H9 (cell line): ENCODE results near the gene ATRN. TPM values are rescaled to one million over a fixed set of nuclear protein-coding genes. Genes with fewer than 3 reads are reported as not detected.

ENCODE experiments used
- DNase-seq: peaks from one replicate; pipeline ENCODE4 v3.0.0-alpha.2; 2017
- H2AFZ ChIP-seq: one replicate; pipeline ENCODE4 v1.6.1; 2013; ENCODE audit warnings: mild to moderate bottlenecking, low read length, control low read depth, moderate library complexity
- H2AK5ac ChIP-seq: 2 replicates; pipeline ENCODE4 v1.6.1; 2013; ENCODE audit warnings: low read length, control low read depth, mixed read lengths; ENCODE audit not compliant: insufficient read length
- H2BK120ac ChIP-seq: one replicate; pipeline ENCODE4 v1.6.1; 2013; ENCODE audit warnings: low read depth, mild to moderate bottlenecking, low read length, control low read depth, inconsistent platforms; ENCODE audit not compliant: poor library complexity, severe bottlenecking
- H2BK12ac ChIP-seq: 2 replicates; pipeline ENCODE4 v1.6.1; 2013; ENCODE audit warnings: low read length, control low read depth, mixed read lengths, low read depth; ENCODE audit not compliant: insufficient read length
- H2BK15ac ChIP-seq: 2 replicates; pipeline ENCODE4 v1.6.1; 2013; ENCODE audit warnings: low read depth, low read length, control low read depth
- H2BK20ac ChIP-seq: one replicate; pipeline ENCODE4 v1.6.1; 2013; ENCODE audit warnings: low read depth, mild to moderate bottlenecking, low read length, control low read depth, inconsistent platforms; ENCODE audit not compliant: poor library complexity, severe bottlenecking
- H2BK5ac ChIP-seq: 2 replicates; pipeline ENCODE4 v1.6.1; 2013; ENCODE audit warnings: low read length, control low read depth, mixed read lengths; ENCODE audit not compliant: insufficient read length
- H3K14ac ChIP-seq: 2 replicates; pipeline ENCODE4 v1.6.1; 2013; ENCODE audit warnings: low read length, control low read depth; ENCODE audit not compliant: insufficient read depth
- H3K18ac ChIP-seq: 2 replicates; pipeline ENCODE4 v1.6.1; 2013; ENCODE audit warnings: low read depth, mild to moderate bottlenecking, mixed read lengths, low read length, control low read depth; ENCODE audit not compliant: insufficient read length
- H3K23ac ChIP-seq: 2 replicates; pipeline ENCODE4 v1.6.1; 2013; ENCODE audit warnings: low read length, control low read depth, mixed read lengths, low read depth; ENCODE audit not compliant: insufficient read length
- H3K23me2 ChIP-seq: 2 replicates; pipeline ENCODE4 v1.6.1; 2013; ENCODE audit warnings: low read depth, mild to moderate bottlenecking, mixed read lengths, low read length, control low read depth; ENCODE audit not compliant: insufficient read length, poor library complexity, severe bottlenecking
- H3K27ac ChIP-seq: 2 replicates; pipeline ENCODE4 v1.5.1; 2013; ENCODE audit warnings: low read length, control low read depth, mixed read lengths, low read depth; ENCODE audit not compliant: insufficient read length
- H3K27me3 ChIP-seq: 2 replicates; pipeline ENCODE4 v1.6.1; 2013; ENCODE audit warnings: low read length, control low read depth, inconsistent platforms; ENCODE audit not compliant: insufficient read depth
- H3K4ac ChIP-seq: 2 replicates; pipeline ENCODE4 v1.6.1; 2013; ENCODE audit warnings: low read depth, mild to moderate bottlenecking, control low read depth, inconsistent platforms, low read length, moderate library complexity
- H3K4me1 ChIP-seq: 2 replicates; pipeline ENCODE4 v1.6.1; 2013; ENCODE audit warnings: low read length, control low read depth, inconsistent platforms; ENCODE audit not compliant: insufficient read depth
- H3K4me2 ChIP-seq: 2 replicates; pipeline ENCODE4 v1.6.1; 2013; ENCODE audit warnings: low read length, control low read depth, mixed read lengths; ENCODE audit not compliant: insufficient read length, insufficient read depth
- H3K56ac ChIP-seq: 2 replicates; pipeline ENCODE4 v1.6.1; 2013; ENCODE audit warnings: low read depth, mild to moderate bottlenecking, mixed read lengths, low read length, control low read depth; ENCODE audit not compliant: insufficient read length
- H3K79me1 ChIP-seq: 2 replicates; pipeline ENCODE4 v1.6.1; 2013; ENCODE audit warnings: low read depth, mild to moderate bottlenecking, moderate library complexity, low read length, control low read depth, inconsistent platforms; ENCODE audit not compliant: insufficient read depth, poor library complexity, severe bottlenecking
- H3K79me2 ChIP-seq: 2 replicates; pipeline ENCODE4 v1.6.1; 2013; ENCODE audit warnings: low read length, control low read depth, inconsistent platforms; ENCODE audit not compliant: insufficient read depth
- H3K9ac ChIP-seq: 2 replicates; pipeline ENCODE4 v1.6.1; 2013; ENCODE audit warnings: low read length, control low read depth, mixed read lengths; ENCODE audit not compliant: insufficient read length; ENCODE audit errors: extremely low read depth
- H3K9me3 ChIP-seq: one replicate; pipeline ENCODE4 v1.6.1; 2013; ENCODE audit warnings: low read depth, low read length, inconsistent platforms; ENCODE audit not compliant: control insufficient read depth
- H3T11ph ChIP-seq: one replicate; pipeline ENCODE4 v1.6.1; 2013; ENCODE audit warnings: mild to moderate bottlenecking, low read length, control low read depth, inconsistent platforms
- H4K20me1 ChIP-seq: one replicate; pipeline ENCODE4 v1.6.1; 2013; ENCODE audit not compliant: control insufficient read depth, insufficient read length, insufficient read depth
- H4K5ac ChIP-seq: 2 replicates; pipeline ENCODE4 v1.6.1; 2013; ENCODE audit warnings: low read depth, mild to moderate bottlenecking, mixed read lengths, low read length, control low read depth; ENCODE audit not compliant: insufficient read length
- H4K8ac ChIP-seq: replicated peaks from 2 replicates; pipeline ENCODE4 v1.6.1; 2013; ENCODE audit warnings: low read length, control low read depth, mixed read lengths, low read depth; ENCODE audit not compliant: insufficient read length
- H4K91ac ChIP-seq: 2 replicates; pipeline ENCODE4 v1.6.1; 2013; ENCODE audit warnings: low read depth, mild to moderate bottlenecking, moderate library complexity, mixed read lengths, low read length, control low read depth; ENCODE audit not compliant: insufficient read length
- H3K27ac Mint-ChIP-seq, 3 experiments: 2 replicates in 2 of 3; 3 replicates in 1 of 3; pipeline ENCODE4 v1.8.0; 2020 to 2021; ENCODE audit warnings: mixed read lengths in 3 of 3, mild to moderate bottlenecking in 1 of 3, moderate library complexity in 1 of 3
- H3K27me3 Mint-ChIP-seq: 2 replicates; pipeline ENCODE4 v1.8.0; 2021; ENCODE audit warnings: low read depth, mild to moderate bottlenecking, moderate library complexity, mixed read lengths
- H3K36me3 Mint-ChIP-seq, 3 experiments: 2 replicates in 2 of 3; 3 replicates in 1 of 3; pipeline ENCODE4 v1.8.0; 2020 to 2021; ENCODE audit warnings: low read depth in 3 of 3, mixed read lengths in 3 of 3; ENCODE audit not compliant: insufficient read depth in 1 of 3
- H3K4me1 Mint-ChIP-seq, 2 experiments: 2 replicates each; pipeline ENCODE4 v1.8.0; 2020; ENCODE audit warnings: mixed read lengths in 2 of 2
- H3K4me3 Mint-ChIP-seq, 2 experiments: 2 replicates in 1 of 2; 3 replicates in 1 of 2; pipeline ENCODE4 v1.8.0; 2020 to 2021; ENCODE audit warnings: mild to moderate bottlenecking in 2 of 2, mixed read lengths in 2 of 2, moderate library complexity in 1 of 2
- H3K9me3 Mint-ChIP-seq, 2 experiments: 2 replicates in 1 of 2; 3 replicates in 1 of 2; pipeline ENCODE4 v1.8.0; 2020; ENCODE audit warnings: mild to moderate bottlenecking in 2 of 2, mixed read lengths in 2 of 2, moderate library complexity in 1 of 2
- CTCF ChIP-seq: fragments of 200-600 bp; sonication (generic); conservative IDR thresholded peaks from 3 replicates; pipeline ENCODE4 v1.8.0; 2021; ENCODE audit warnings: antibody characterized with exemption, mild to moderate bottlenecking
- WGBS: extraction: QIAGEN DNeasy Blood & Tissue Kit; methylation state at CpG from one replicate; pipeline ENCODE4 v1.1.7; 2013; ENCODE audit warnings: missing lambda C conversion rate, low lambda C conversion rate, mixed read lengths; ENCODE audit not compliant: insufficient read length; ENCODE audit errors: extremely low coverage; 5-methylcytosine and 5-hydroxymethylcytosine counted together
- total RNA-seq: library from RNA; stranded (reverse); gene quantifications from 2 replicates; pipeline ENCODE4 v1.2.1, GENCODE V29; 2021

ATRN gene
- total RNA-seq, 1 experiment from 2014 or later: 23.1 TPM

- no peak overlapping the region; a peak in 1 of 7 replicates for H3K27ac Mint-ChIP-seq
- Histone ChIP-seq H2BK12ac (no peak overlapping the region), H3K9ac (no peak overlapping the region), H2BK20ac (no peak overlapping the region), H4K20me1 (no peaks in the 10 kb centered on the region), H2BK5ac (no peak overlapping the region), H3K18ac (no peak overlapping the region), H3K79me1 (no peaks in the 10 kb centered on the region), H2AK5ac (no peak overlapping the region), H2BK120ac (no peak overlapping the region), H3T11ph (no peak overlapping the region), H3K23ac (no peak overlapping the region), H3K79me2 (no peaks in the 10 kb centered on the region), H3K23me2 (no peaks in the 10 kb centered on the region), H2AFZ (no peak overlapping the region), H3K4ac (no peak overlapping the region), H3K56ac (no peak overlapping the region), H4K8ac (no peak overlapping the region), H3K4me1 (no peaks in the 10 kb centered on the region), H2BK15ac (no peak overlapping the region), H4K91ac (no peak overlapping the region), H4K5ac (no peak overlapping the region), H3K14ac (no peak overlapping the region), H3K4me2 (no peak overlapping the region), H3K27me3 (0 out of 2 replicates have a peak, but pooled peaks cover 2% of the 10 kb centered on the region), H3K27ac (no peak overlapping the region), H3K9me3 (no peaks in the 10 kb centered on the region)
- no peaks in the 10 kb centered on the region for H3K36me3 Mint-ChIP-seq
- no peaks in the 10 kb centered on the region for H3K9me3 Mint-ChIP-seq
- TF ChIP-seq CTCF: no peak
- no peak overlapping the region for H3K4me3 Mint-ChIP-seq
- H3K27me3 Mint-ChIP-seq: peaks cover 25% of the 10 kb centered on the region
- no CpG with 5 or more reads among the region's 90 CpGs for WGBS
- no peak for DNase-seq
- peaks cover 13 to 22% of the 10 kb centered on the region in 2 experiments for H3K4me1 Mint-ChIP-seq
Observed at GRCh38 chr20:3673221-3674070, 202.6 kb downstream of the ATRN start.
